SW 1271 (cell line): ENCODE results near the gene CEACAM19.

Experiments used
- DNase-seq, 2 experiments: peaks; one replicate each; lab custom pipeline; 2025; lab: John Stamatoyannopoulos, UW

CEACAM19 gene

GRCh38 chr19:44723299-44723951 lies 52.1 kb downstream of the CEACAM19 start:
- DNase-seq: no peak

- peak in 1 of 2 experiments; percentile 69 for DNase-seq
These were observed 52.7 kb downstream of the CEACAM19 start for GRCh38 chr19:44723952-44724319.

- DNase-seq: no peak
These were observed 54.0 kb downstream of the CEACAM19 start for GRCh38 chr19:44725251-44725650.

GRCh38 chr19:44725684-44726083 lies 54.4 kb downstream of the CEACAM19 start:
- no peak for DNase-seq

GRCh38 chr19:44726465-44726864 lies 55.2 kb downstream of the CEACAM19 start:
- no peak for DNase-seq

GRCh38 chr19:44728178-44728577 lies 56.9 kb downstream of the CEACAM19 start:
- no peak for DNase-seq

GRCh38 chr19:44729516-44730033 lies 58.3 kb downstream of the CEACAM19 start:
- no peak for DNase-seq

GRCh38 chr19:44731081-44731480 lies 59.8 kb downstream of the CEACAM19 start:
- no peak for DNase-seq

GRCh38 chr19:44731622-44732021 lies 60.3 kb downstream of the CEACAM19 start:
- no peak for DNase-seq

GRCh38 chr19:44732235-44733014 lies 61.1 kb downstream of the CEACAM19 start:
- DNase-seq: no peak
